ENCODE results near the gene RGS6. TPM values are rescaled to one million over a fixed set of nuclear protein-coding genes. Genes with fewer than 3 reads are reported as not detected.

RGS6 gene
- total RNA-seq, 2 experiments from 2014 or later, result not detected

- Histone ChIP-seq H3K36me3 (ENCODE audit: insufficient read depth, low read length) (no peaks in the 10 kb centered on the region), H3K27ac (ENCODE audit: low read depth in 1 of 2, low read length in 2 of 2) (no peak overlapping the region), H3K27me3 (ENCODE audit: control insufficient read depth in 1 of 2, insufficient read depth in 2 of 2, low read length in 2 of 2) (peaks cover 0 to 6% of the 10 kb centered on the region in 2 experiments), H3K9me3 (ENCODE audit: control insufficient read depth in 1 of 2, insufficient read depth in 1 of 2, low read length in 2 of 2) (no peaks in the 10 kb centered on the region), H3K4me1 (ENCODE audit: insufficient read depth, low read length) (no peaks in the 10 kb centered on the region), H3K4me3 (ENCODE audit: low read length) (no peak overlapping the region)
- Mint-ChIP-seq H3K4me1 (ENCODE audit: low read depth) (no peaks in the 10 kb centered on the region), H3K27me3 (no peaks in the 10 kb centered on the region), H3K9me3 (no peaks in the 10 kb centered on the region), H3K27ac (no peak overlapping the region), H3K4me3 (no peak overlapping the region), H3K36me3 (ENCODE audit: low read depth) (no peaks in the 10 kb centered on the region)
- DNase-seq (no peak), ATAC-seq (ENCODE audit: poor library complexity) (no peak)
- intact Hi-C loops (cut with DNase I, micrococcal nuclease), result no loop called here
- ChIA-PET CTCF (no interaction called here), POLR2A (no interaction called here)
- TF ChIP-seq, protein P1, sequence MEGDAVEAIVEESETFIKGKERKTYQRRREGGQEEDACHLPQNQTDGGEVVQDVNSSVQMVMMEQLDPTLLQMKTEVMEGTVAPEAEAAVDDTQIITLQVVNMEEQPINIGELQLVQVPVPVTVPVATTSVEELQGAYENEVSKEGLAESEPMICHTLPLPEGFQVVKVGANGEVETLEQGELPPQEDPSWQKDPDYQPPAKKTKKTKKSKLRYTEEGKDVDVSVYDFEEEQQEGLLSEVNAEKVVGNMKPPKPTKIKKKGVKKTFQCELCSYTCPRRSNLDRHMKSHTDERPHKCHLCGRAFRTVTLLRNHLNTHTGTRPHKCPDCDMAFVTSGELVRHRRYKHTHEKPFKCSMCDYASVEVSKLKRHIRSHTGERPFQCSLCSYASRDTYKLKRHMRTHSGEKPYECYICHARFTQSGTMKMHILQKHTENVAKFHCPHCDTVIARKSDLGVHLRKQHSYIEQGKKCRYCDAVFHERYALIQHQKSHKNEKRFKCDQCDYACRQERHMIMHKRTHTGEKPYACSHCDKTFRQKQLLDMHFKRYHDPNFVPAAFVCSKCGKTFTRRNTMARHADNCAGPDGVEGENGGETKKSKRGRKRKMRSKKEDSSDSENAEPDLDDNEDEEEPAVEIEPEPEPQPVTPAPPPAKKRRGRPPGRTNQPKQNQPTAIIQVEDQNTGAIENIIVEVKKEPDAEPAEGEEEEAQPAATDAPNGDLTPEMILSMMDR (IDR thresholded peaks at IDR 0.05), result no peak
Measured at GRCh38 chr14:72606879-72607278, 674.6 kb downstream of the RGS6 start.

- no peaks in the 10 kb centered on the region for H3K27me3 Mint-ChIP-seq
- ChIA-PET POLR2A (no interaction called here), CTCF (interaction anchor here (1.3 kb wide), 1 partner anchor 21 kb away, joined by 3 read pairs; no protein-coding TSS in a partner anchor)
- TF ChIP-seq, protein P1 (IDR thresholded peaks at IDR 0.05), result no peak
- intact Hi-C loops (cut with DNase I, micrococcal nuclease), result no loop called here
- no peaks in the 10 kb centered on the region for H3K4me1 Mint-ChIP-seq (ENCODE audit: low read depth)
- no peaks in the 10 kb centered on the region for H3K36me3 ChIP-seq (ENCODE audit: insufficient read depth, low read length)
- H3K9me3 Mint-ChIP-seq, result no peaks in the 10 kb centered on the region
- H3K4me3 ChIP-seq (ENCODE audit: low read length), result no peak overlapping the region
- H3K27ac Mint-ChIP-seq, result no peak overlapping the region
- no peak overlapping the region for H3K4me3 Mint-ChIP-seq
- peaks cover 0 to 6% of the 10 kb centered on the region in 2 experiments for H3K27me3 ChIP-seq (ENCODE audit: control insufficient read depth in 1 of 2, insufficient read depth in 2 of 2, low read length in 2 of 2)
- H3K4me1 ChIP-seq (ENCODE audit: insufficient read depth, low read length), result no peaks in the 10 kb centered on the region
- DNase-seq (no peak), ATAC-seq (ENCODE audit: poor library complexity) (no peak)
- H3K36me3 Mint-ChIP-seq (ENCODE audit: low read depth), result no peaks in the 10 kb centered on the region
- no peaks in the 10 kb centered on the region for H3K9me3 ChIP-seq (ENCODE audit: control insufficient read depth in 1 of 2, insufficient read depth in 1 of 2, low read length in 2 of 2)
- H3K27ac ChIP-seq (ENCODE audit: low read depth in 1 of 2, low read length in 2 of 2), result no peak overlapping the region
Measured at GRCh38 chr14:72607386-72608130, 675.3 kb downstream of the RGS6 start.

GRCh38 chr14:72608391-72609204 is 676.4 kb downstream of the RGS6 start:
- Histone ChIP-seq H3K9me3 (ENCODE audit: control insufficient read depth in 1 of 2, insufficient read depth in 1 of 2, low read length in 2 of 2) (peaks cover 0 to 1% of the 10 kb centered on the region in 2 experiments), H3K4me3 (ENCODE audit: low read length) (no peak overlapping the region), H3K27me3 (ENCODE audit: control insufficient read depth in 1 of 2, insufficient read depth in 2 of 2, low read length in 2 of 2) (peaks cover 0 to 3% of the 10 kb centered on the region in 2 experiments), H3K36me3 (ENCODE audit: insufficient read depth, low read length) (no peaks in the 10 kb centered on the region), H3K27ac (ENCODE audit: low read depth in 1 of 2, low read length in 2 of 2) (no peak overlapping the region), H3K4me1 (ENCODE audit: insufficient read depth, low read length) (no peaks in the 10 kb centered on the region)
- intact Hi-C loops (cut with DNase I, micrococcal nuclease), result no loop called here
- no peaks in the 10 kb centered on the region for H3K36me3 Mint-ChIP-seq (ENCODE audit: low read depth)
- ChIA-PET POLR2A (no interaction called here), CTCF (interaction anchor here (1.3 kb wide), 1 partner anchor 22 kb away, joined by 3 read pairs; no protein-coding TSS in a partner anchor)
- TF ChIP-seq, protein P1 (IDR thresholded peaks at IDR 0.05), result no peak
- H3K27me3 Mint-ChIP-seq, result no peaks in the 10 kb centered on the region
- DNase-seq (no peak), ATAC-seq (ENCODE audit: poor library complexity) (no peak)
- H3K27ac Mint-ChIP-seq, result no peak overlapping the region
- no peaks in the 10 kb centered on the region for H3K9me3 Mint-ChIP-seq
- H3K4me1 Mint-ChIP-seq (ENCODE audit: low read depth), result no peaks in the 10 kb centered on the region
- no peak overlapping the region for H3K4me3 Mint-ChIP-seq

Data from CD4-positive, alpha-beta T cell (primary cell).